ENCODE results near the gene DNAI4. TPM values are rescaled to one million over a fixed set of nuclear protein-coding genes. Genes with fewer than 3 reads are reported as not detected.

Gene DNAI4
- polyA plus RNA-seq, 1 of the 3 experiments (the other 2 are of a cell fraction) = 1.3 TPM

GRCh38 chr1:66764994-66765578 is 159.6 kb downstream of the DNAI4 start:
- peak; percentile 42 for DNase-seq
- TF ChIP-seq, protein P1, sequence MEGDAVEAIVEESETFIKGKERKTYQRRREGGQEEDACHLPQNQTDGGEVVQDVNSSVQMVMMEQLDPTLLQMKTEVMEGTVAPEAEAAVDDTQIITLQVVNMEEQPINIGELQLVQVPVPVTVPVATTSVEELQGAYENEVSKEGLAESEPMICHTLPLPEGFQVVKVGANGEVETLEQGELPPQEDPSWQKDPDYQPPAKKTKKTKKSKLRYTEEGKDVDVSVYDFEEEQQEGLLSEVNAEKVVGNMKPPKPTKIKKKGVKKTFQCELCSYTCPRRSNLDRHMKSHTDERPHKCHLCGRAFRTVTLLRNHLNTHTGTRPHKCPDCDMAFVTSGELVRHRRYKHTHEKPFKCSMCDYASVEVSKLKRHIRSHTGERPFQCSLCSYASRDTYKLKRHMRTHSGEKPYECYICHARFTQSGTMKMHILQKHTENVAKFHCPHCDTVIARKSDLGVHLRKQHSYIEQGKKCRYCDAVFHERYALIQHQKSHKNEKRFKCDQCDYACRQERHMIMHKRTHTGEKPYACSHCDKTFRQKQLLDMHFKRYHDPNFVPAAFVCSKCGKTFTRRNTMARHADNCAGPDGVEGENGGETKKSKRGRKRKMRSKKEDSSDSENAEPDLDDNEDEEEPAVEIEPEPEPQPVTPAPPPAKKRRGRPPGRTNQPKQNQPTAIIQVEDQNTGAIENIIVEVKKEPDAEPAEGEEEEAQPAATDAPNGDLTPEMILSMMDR (IDR thresholded peaks at IDR 0.05) = peak; percentile 90
- no peak for TF ChIP-seq FOXJ3 (CRISPR knock-in tag; IDR thresholded peaks at IDR 0.05)
- no peak for TF ChIP-seq REST (IDR thresholded peaks at IDR 0.05; ENCODE audit: low read depth, low read length)
- peak; percentile 70 for TF ChIP-seq SMC3 (IDR thresholded peaks at IDR 0.05; ENCODE audit: low read depth, low read length)
- no peak for TF ChIP-seq CHD2 (IDR thresholded peaks at IDR 0.05; ENCODE audit: low read length, partially characterized antibody)
- TF ChIP-seq RCOR1 (IDR thresholded peaks at IDR 0.05; ENCODE audit: low read length) = no peak
- TF ChIP-seq RAD21 (IDR thresholded peaks at IDR 0.05; ENCODE audit: low read length) = peak; percentile 91
- Histone ChIP-seq H2AFZ (ENCODE audit: low read depth) (peak overlapping the region; percentile 21; the same call in 1 of the 2 replicates), H3K79me2 (ENCODE audit: insufficient read depth) (no peaks in the 10 kb centered on the region), H3K27me3 (ENCODE audit: insufficient read depth) (no peaks in the 10 kb centered on the region), H3K4me3 (ENCODE audit: low read depth in 2 of 2, low read length in 1 of 2) (no peak overlapping the region), H3F3A (replicated peaks; ENCODE audit: insufficient read depth) (no peaks in the 10 kb centered on the region), H3K9me3 (0 out of 2 replicates have a peak, but pooled peaks cover 6% of the 10 kb centered on the region), H3K4me2 (no peak overlapping the region), H3K9me2 (no peaks in the 10 kb centered on the region), H3K4me1 (ENCODE audit: control insufficient read depth in 1 of 2, insufficient read depth in 2 of 2, low read depth in 1 of 2, low read length in 1 of 2) (no peaks in the 10 kb centered on the region; a peak in 1 of 4 replicates), H3K36me3 (replicated peaks in 1 of 2; ENCODE audit: control insufficient read depth in 1 of 2, insufficient read depth in 2 of 2, low read length in 1 of 2) (no peaks in the 10 kb centered on the region), H4K20me1 (ENCODE audit: insufficient read depth) (no peaks in the 10 kb centered on the region), H3K27ac (ENCODE audit: low read depth in 2 of 2, low read length in 1 of 2) (no peak overlapping the region), H3K9ac (no peak overlapping the region)
- ChIA-PET CTCF (interaction anchor here (0.6 to 5.7 kb wide), 38 partner anchors 9 to 1726 kb away, joined by 3 to 52 read pairs (median 4); partner anchors contain the start of genes DNAI4, DYNLT5 and MIER1), POLR2A (no interaction called here)
- WGBS (ENCODE audit: low lambda C conversion rate) = 53% methylated on average over 3 of the region's 3 CpGs

Other genes starting within 250 kb of the DNAI4 start
- not detected in 2 replicates for gene DYNLT5, start 172.4 kb downstream of the DNAI4 start, polyA plus RNA-seq (2012; rRNA removed)
- gene INSL5, start 123.6 kb downstream of the DNAI4 start, polyA plus RNA-seq (2012; rRNA removed) = not detected in 2 replicates
- gene MIER1, start 134 bp upstream of the DNAI4 start, polyA plus RNA-seq (2012; rRNA removed) = 4.4 and 5.5 TPM in 2 replicates
- gene SLC35D1, start 129.3 kb upstream of the DNAI4 start, polyA plus RNA-seq (2012; rRNA removed) = 4.8 and 7.2 TPM in 2 replicates
- not detected in 2 replicates for gene C1orf141, start 210.1 kb upstream of the DNAI4 start, polyA plus RNA-seq (2012; rRNA removed)
- not detected in 2 replicates for gene IL23R, start 241.6 kb upstream of the DNAI4 start, polyA plus RNA-seq (2012; rRNA removed)